ENCODE measurements around the gene FAM199X. TPM values are rescaled to one million over a fixed set of nuclear protein-coding genes. Genes with fewer than 3 reads are reported as not detected.

The FAM199X gene
- total RNA-seq, 1 experiment from 2014 or later = 12.1 TPM

- H3T11ph ChIP-seq (ENCODE audit: low read length) = no peak overlapping the region
- no peaks in the 10 kb centered on the region for H3K27me3 ChIP-seq (ENCODE audit: insufficient read depth, low read length)
- Mint-ChIP-seq H3K36me3 (ENCODE audit: insufficient read depth in 1 of 3, low read depth in 3 of 3) (peaks cover 16 to 49% (median 36%) of the 10 kb centered on the region in 3 experiments; a peak in 6 of 7 replicates), H3K27me3 (ENCODE audit: low read depth) (no peaks in the 10 kb centered on the region), H3K4me1 (no peaks in the 10 kb centered on the region), H3K4me3 (no peak overlapping the region), H3K27ac (no peak overlapping the region), H3K9me3 (peaks cover 0 to 37% of the 10 kb centered on the region in 2 experiments; a peak in 2 of 5 replicates)
- no peak overlapping the region for H3K27ac ChIP-seq (ENCODE audit: insufficient read length, low read depth, low read length)
- H2BK12ac ChIP-seq (ENCODE audit: insufficient read length, low read depth, low read length) = no peak overlapping the region
- H3K18ac ChIP-seq (ENCODE audit: insufficient read length, low read depth, low read length) = no peak overlapping the region
- no peak overlapping the region for H2BK120ac ChIP-seq (ENCODE audit: low read depth, low read length, poor library complexity, severe bottlenecking)
- H3K79me1 ChIP-seq (ENCODE audit: insufficient read depth, low read depth, low read length, poor library complexity, severe bottlenecking) = no peaks in the 10 kb centered on the region
- no peak overlapping the region for H3K56ac ChIP-seq (ENCODE audit: insufficient read length, low read depth, low read length)
- H3K9ac ChIP-seq (ENCODE audit: extremely low read depth, insufficient read length, low read length) = no peak overlapping the region
- no peaks in the 10 kb centered on the region for H3K9me3 ChIP-seq (ENCODE audit: control insufficient read depth, low read depth, low read length)
- no peak overlapping the region for H4K91ac ChIP-seq (ENCODE audit: insufficient read length, low read depth, low read length)
- no peak overlapping the region for H3K4ac ChIP-seq (ENCODE audit: low read depth, low read length)
- H3K23me2 ChIP-seq (ENCODE audit: insufficient read length, low read depth, low read length, poor library complexity, severe bottlenecking) = no peaks in the 10 kb centered on the region
- no peak overlapping the region for H3K14ac ChIP-seq (ENCODE audit: insufficient read depth, low read length)
- H2AFZ ChIP-seq (ENCODE audit: low read length) = no peak overlapping the region
- H2BK15ac ChIP-seq (ENCODE audit: low read depth, low read length) = no peak overlapping the region
- no peak overlapping the region for H2AK5ac ChIP-seq (ENCODE audit: insufficient read length, low read length)
- no peak overlapping the region for H2BK5ac ChIP-seq (ENCODE audit: insufficient read length, low read length)
- no peak overlapping the region for H4K5ac ChIP-seq (ENCODE audit: insufficient read length, low read depth, low read length)
- H3K79me2 ChIP-seq (ENCODE audit: insufficient read depth, low read length) = no peaks in the 10 kb centered on the region
- no peak overlapping the region for H3K23ac ChIP-seq (ENCODE audit: insufficient read length, low read depth, low read length)
- H3K4me2 ChIP-seq (ENCODE audit: insufficient read depth, insufficient read length, low read length) = no peak overlapping the region
- TF ChIP-seq CTCF (conservative IDR thresholded peaks at IDR 0.05) = no peak
- DNase-seq = no peak
- WGBS (ENCODE audit: extremely low coverage, insufficient read length, low lambda C conversion rate) = no CpG with 5 or more reads among the region's 5 CpGs
- H2BK20ac ChIP-seq (ENCODE audit: low read depth, low read length, poor library complexity, severe bottlenecking) = no peak overlapping the region
- H3K4me1 ChIP-seq (ENCODE audit: insufficient read depth, low read length) = no peaks in the 10 kb centered on the region
- H4K8ac ChIP-seq (replicated peaks; ENCODE audit: insufficient read length, low read depth, low read length) = no peak overlapping the region
- H4K20me1 ChIP-seq (ENCODE audit: control insufficient read depth, insufficient read depth, insufficient read length) = no peaks in the 10 kb centered on the region
These were observed 23.6 kb downstream of the FAM199X start for GRCh38 chrX:104189837-104190236.

Measured in H9 (cell line).